Neural cell (in vitro differentiated cells): Measurements from ENCODE around the gene ZNF532. TPM values are rescaled to one million over a fixed set of nuclear protein-coding genes. Genes with fewer than 3 reads are reported as not detected.

Source experiments
- H2AFZ ChIP-seq: fragments of 200-600, 300-800 bp; sonication (generic), shearing (Covaris generic); 2 replicates; pipeline ENCODE4 v1.6.0; 2014; ENCODE audit warnings: low read depth, mild to moderate bottlenecking, antibody characterized with exemption, low read length, moderate library complexity
- H3F3A ChIP-seq: fragments of 200-600 bp; shearing (Covaris generic); 2 replicates; pipeline ENCODE4 v1.6.1; 2016; ENCODE audit warnings: mild to moderate bottlenecking, moderate library complexity, mixed read lengths, antibody characterized with exemption, low read length; ENCODE audit not compliant: insufficient read depth, poor library complexity, severe bottlenecking
- H3K27ac ChIP-seq: fragments of 200-600, 300-800 bp; sonication (generic), shearing (Covaris generic); 2 replicates; pipeline ENCODE4 v1.5.1; 2014; ENCODE audit warnings: mild to moderate bottlenecking, low read length, moderate library complexity
- H3K27me3 ChIP-seq: fragments of 300-800, 200-600 bp; sonication (generic), shearing (Covaris generic); 2 replicates; pipeline ENCODE4 v1.6.0; 2014; ENCODE audit warnings: mild to moderate bottlenecking, low read depth, low read length, moderate library complexity; ENCODE audit not compliant: insufficient read depth
- H3K36me3 ChIP-seq: fragments of 300-800, 200-600 bp; sonication (generic), shearing (Covaris generic); 2 replicates; pipeline ENCODE4 v1.5.1; 2014; ENCODE audit warnings: mild to moderate bottlenecking, antibody characterized with exemption, low read length, moderate library complexity; ENCODE audit not compliant: insufficient read depth
- H3K4me2 ChIP-seq: fragments of 300-800, 200-600 bp; sonication (generic), shearing (Covaris generic); 2 replicates; pipeline ENCODE4 v1.6.0; 2014; ENCODE audit warnings: mild to moderate bottlenecking, low read length
- H3K4me3 ChIP-seq: fragments of 300-800, 200-600 bp; sonication (generic), shearing (Covaris generic); 2 replicates; pipeline ENCODE4 v1.5.1; 2014; ENCODE audit warnings: mild to moderate bottlenecking, low read length, moderate library complexity
- H3K79me2 ChIP-seq: fragments of 200-600 bp; shearing (Covaris generic); replicated peaks from 2 replicates; pipeline ENCODE4 v1.6.0; 2014; ENCODE audit warnings: mild to moderate bottlenecking, low read length, moderate library complexity; ENCODE audit not compliant: insufficient read depth
- H3K9ac ChIP-seq: fragments of 300-800, 200-600 bp; sonication (generic), shearing (Covaris generic); 2 replicates; pipeline ENCODE4 v1.6.1; 2016; ENCODE audit warnings: mild to moderate bottlenecking, low read length, mixed read lengths
- H3K9me2 ChIP-seq: fragments of 200-600 bp; shearing (Covaris generic); 2 replicates; pipeline ENCODE4 v1.6.1; 2016; ENCODE audit warnings: mild to moderate bottlenecking, low read length, mixed read lengths; ENCODE audit not compliant: insufficient read depth
- H3K9me3 ChIP-seq: fragments of 200-600, 300-800 bp; sonication (generic), shearing (Covaris generic); 2 replicates; pipeline ENCODE4 v1.6.1; 2016; ENCODE audit warnings: mild to moderate bottlenecking, mixed run types, low read length, moderate library complexity, mixed read lengths
- H4K20me1 ChIP-seq: fragments of 200-600 bp; shearing (Covaris generic); 2 replicates; pipeline ENCODE4 v1.6.1; 2016; ENCODE audit warnings: mild to moderate bottlenecking, mixed run types; ENCODE audit not compliant: insufficient read depth
- EP300 ChIP-seq: fragments of 450-650 bp; conservative IDR thresholded peaks from 2 replicates; pipeline ENCODE4 v1.6.1; 2014; ENCODE audit warnings: antibody characterized with exemption, mild to moderate bottlenecking, moderate library complexity; ENCODE audit not compliant: poor library complexity, severe bottlenecking
- EZH2 ChIP-seq: fragments of 200-600, 300-800 bp; shearing (Covaris generic), sonication (generic); IDR thresholded peaks from 2 replicates; pipeline ENCODE4 v1.6.1; 2014; ENCODE audit warnings: antibody characterized with exemption, low read length, borderline replicate concordance, mild to moderate bottlenecking; ENCODE audit not compliant: insufficient read depth, poor library complexity, severe bottlenecking
- MXI1 ChIP-seq: fragments of 450-650 bp; conservative IDR thresholded peaks from 2 replicates; pipeline ENCODE4 v1.6.1; 2014; ENCODE audit warnings: antibody characterized with exemption, mild to moderate bottlenecking; ENCODE audit not compliant: poor library complexity, severe bottlenecking
- POLR2AphosphoS5 ChIP-seq: IDR thresholded peaks from 2 replicates; pipeline ENCODE4 v1.6.1; 2012
- RAD21 ChIP-seq: fragments of 450-650 bp; conservative IDR thresholded peaks from 2 replicates; pipeline ENCODE4 v1.6.1; 2014; ENCODE audit warnings: antibody characterized with exemption, mild to moderate bottlenecking, moderate library complexity
- SMC3 ChIP-seq: fragments of 450-650 bp; conservative IDR thresholded peaks from 2 replicates; pipeline ENCODE4 v1.6.1; 2014; ENCODE audit warnings: antibody characterized with exemption, mild to moderate bottlenecking, moderate library complexity; ENCODE audit not compliant: poor library complexity
- TAF1 ChIP-seq: IDR thresholded peaks from 2 replicates; pipeline ENCODE4 v1.6.1; 2012; ENCODE audit warnings: low read depth
- polyA plus RNA-seq: library from polyadenylated mRNA; depleted of rRNA; stranded (reverse); fragments of >200 nt; gene quantifications from 2 replicates; pipeline ENCODE4 v1.2.3, GENCODE V29; 2014
- TF ChIP-seq, protein P1 (sequence below): IDR thresholded peaks from 2 replicates; pipeline ENCODE4 v1.6.1; 2012; ENCODE audit warnings: borderline replicate concordance
- TF ChIP-seq, protein P2 (sequence below): fragments of 450-650 bp; IDR thresholded peaks from 2 replicates; pipeline ENCODE4 v1.5.1; 2014; ENCODE audit warnings: antibody characterized with exemption, mild to moderate bottlenecking, moderate library complexity; ENCODE audit not compliant: poor library complexity, severe bottlenecking

Gene ZNF532
- polyA plus RNA-seq, 1 donor from 2014 or later, result 119 TPM

DNA sequence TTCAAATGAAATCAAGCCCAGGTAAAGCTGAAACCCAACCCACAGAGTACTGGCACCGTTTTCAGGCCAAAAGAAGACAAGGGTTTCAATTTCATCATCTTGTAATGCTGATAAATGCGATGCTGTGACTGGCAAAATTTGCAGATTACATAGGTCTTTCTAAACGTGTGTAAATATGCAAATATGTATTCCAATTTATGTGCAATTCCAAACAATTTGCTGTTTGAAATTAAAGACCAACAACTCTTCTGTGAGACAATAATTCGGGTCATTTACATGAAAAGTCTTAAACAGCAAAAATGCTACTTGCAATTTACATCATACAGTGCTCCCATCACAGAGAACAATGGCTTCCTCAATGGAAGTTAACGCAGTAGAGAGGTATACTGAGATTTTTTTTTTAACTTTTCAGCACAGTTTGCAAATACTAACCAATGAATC, 2.8 kb upstream of the ZNF532 start:
- Histone ChIP-seq H3K4me3 (peak overlapping the region; percentile 64), H3K27me3 (no peaks in the 10 kb centered on the region), H3K9me3 (no peaks in the 10 kb centered on the region), H2AFZ (peak overlapping the region; percentile 22), H3K36me3 (no peaks in the 10 kb centered on the region), H3K79me2 (peaks cover 57% of the 10 kb centered on the region), H4K20me1 (no peaks in the 10 kb centered on the region), H3K9me2 (no peaks in the 10 kb centered on the region), H3K4me2 (peak overlapping the region; percentile 81), H3F3A (peaks cover 11% of the 10 kb centered on the region), H3K27ac (peak overlapping the region; percentile 98), H3K9ac (peak overlapping the region; percentile 91)
- TF ChIP-seq TAF1 (no peak), SMC3 (no peak), EZH2 (no peak), EP300 (no peak), POLR2AphosphoS5 (no peak), RAD21 (no peak), MXI1 (no peak)
- TF ChIP-seq, protein P1, sequence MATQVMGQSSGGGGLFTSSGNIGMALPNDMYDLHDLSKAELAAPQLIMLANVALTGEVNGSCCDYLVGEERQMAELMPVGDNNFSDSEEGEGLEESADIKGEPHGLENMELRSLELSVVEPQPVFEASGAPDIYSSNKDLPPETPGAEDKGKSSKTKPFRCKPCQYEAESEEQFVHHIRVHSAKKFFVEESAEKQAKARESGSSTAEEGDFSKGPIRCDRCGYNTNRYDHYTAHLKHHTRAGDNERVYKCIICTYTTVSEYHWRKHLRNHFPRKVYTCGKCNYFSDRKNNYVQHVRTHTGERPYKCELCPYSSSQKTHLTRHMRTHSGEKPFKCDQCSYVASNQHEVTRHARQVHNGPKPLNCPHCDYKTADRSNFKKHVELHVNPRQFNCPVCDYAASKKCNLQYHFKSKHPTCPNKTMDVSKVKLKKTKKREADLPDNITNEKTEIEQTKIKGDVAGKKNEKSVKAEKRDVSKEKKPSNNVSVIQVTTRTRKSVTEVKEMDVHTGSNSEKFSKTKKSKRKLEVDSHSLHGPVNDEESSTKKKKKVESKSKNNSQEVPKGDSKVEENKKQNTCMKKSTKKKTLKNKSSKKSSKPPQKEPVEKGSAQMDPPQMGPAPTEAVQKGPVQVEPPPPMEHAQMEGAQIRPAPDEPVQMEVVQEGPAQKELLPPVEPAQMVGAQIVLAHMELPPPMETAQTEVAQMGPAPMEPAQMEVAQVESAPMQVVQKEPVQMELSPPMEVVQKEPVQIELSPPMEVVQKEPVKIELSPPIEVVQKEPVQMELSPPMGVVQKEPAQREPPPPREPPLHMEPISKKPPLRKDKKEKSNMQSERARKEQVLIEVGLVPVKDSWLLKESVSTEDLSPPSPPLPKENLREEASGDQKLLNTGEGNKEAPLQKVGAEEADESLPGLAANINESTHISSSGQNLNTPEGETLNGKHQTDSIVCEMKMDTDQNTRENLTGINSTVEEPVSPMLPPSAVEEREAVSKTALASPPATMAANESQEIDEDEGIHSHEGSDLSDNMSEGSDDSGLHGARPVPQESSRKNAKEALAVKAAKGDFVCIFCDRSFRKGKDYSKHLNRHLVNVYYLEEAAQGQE, result no peak
- TF ChIP-seq, protein P2, sequence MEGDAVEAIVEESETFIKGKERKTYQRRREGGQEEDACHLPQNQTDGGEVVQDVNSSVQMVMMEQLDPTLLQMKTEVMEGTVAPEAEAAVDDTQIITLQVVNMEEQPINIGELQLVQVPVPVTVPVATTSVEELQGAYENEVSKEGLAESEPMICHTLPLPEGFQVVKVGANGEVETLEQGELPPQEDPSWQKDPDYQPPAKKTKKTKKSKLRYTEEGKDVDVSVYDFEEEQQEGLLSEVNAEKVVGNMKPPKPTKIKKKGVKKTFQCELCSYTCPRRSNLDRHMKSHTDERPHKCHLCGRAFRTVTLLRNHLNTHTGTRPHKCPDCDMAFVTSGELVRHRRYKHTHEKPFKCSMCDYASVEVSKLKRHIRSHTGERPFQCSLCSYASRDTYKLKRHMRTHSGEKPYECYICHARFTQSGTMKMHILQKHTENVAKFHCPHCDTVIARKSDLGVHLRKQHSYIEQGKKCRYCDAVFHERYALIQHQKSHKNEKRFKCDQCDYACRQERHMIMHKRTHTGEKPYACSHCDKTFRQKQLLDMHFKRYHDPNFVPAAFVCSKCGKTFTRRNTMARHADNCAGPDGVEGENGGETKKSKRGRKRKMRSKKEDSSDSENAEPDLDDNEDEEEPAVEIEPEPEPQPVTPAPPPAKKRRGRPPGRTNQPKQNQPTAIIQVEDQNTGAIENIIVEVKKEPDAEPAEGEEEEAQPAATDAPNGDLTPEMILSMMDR, result no peak

DNA sequence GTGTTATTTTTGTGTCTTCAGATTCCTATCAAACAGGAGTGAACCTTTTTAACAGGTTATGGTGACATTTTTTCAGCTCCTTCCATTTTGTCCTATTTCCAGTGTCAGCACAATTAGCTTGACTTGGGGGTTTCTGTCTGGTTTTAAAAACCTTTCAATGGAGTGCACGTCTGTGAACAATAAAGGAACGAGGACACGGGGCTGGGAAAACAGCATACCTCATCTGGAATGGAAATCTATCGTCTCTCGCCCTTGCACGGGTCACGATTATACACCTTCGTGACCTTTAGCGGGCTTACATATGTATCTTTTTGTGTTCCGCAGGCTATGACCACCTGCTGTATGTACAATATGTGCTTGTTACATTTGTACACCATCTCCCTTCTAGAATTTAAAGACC, 2.3 kb upstream of the ZNF532 start:
- no peaks in the 10 kb centered on the region for H3K9me2 ChIP-seq
- H3K4me3 ChIP-seq, result peak overlapping the region; percentile 64
- TF ChIP-seq, protein P2, result no peak
- no peak for TF ChIP-seq EZH2
- no peak for TF ChIP-seq MXI1
- TF ChIP-seq SMC3, result no peak
- TF ChIP-seq, protein P1, result no peak
- no peak for TF ChIP-seq POLR2AphosphoS5
- TF ChIP-seq EP300, result no peak
- TF ChIP-seq RAD21, result no peak
- TF ChIP-seq TAF1, result no peak

More for the DNA sequence above, 2.3 kb upstream of the ZNF532 start:
- peak overlapping the region; percentile 98 for H3K27ac ChIP-seq
- H3K4me2 ChIP-seq, result peak overlapping the region; percentile 81
- H3K27me3 ChIP-seq, result no peaks in the 10 kb centered on the region
- no peaks in the 10 kb centered on the region for H3K36me3 ChIP-seq
- H3F3A ChIP-seq, result peaks cover 11% of the 10 kb centered on the region
- peak overlapping the region; percentile 91 for H3K9ac ChIP-seq
- peaks cover 62% of the 10 kb centered on the region for H3K79me2 ChIP-seq
- peak overlapping the region; percentile 59 for H2AFZ ChIP-seq
- no peaks in the 10 kb centered on the region for H3K9me3 ChIP-seq
- no peaks in the 10 kb centered on the region for H4K20me1 ChIP-seq
